ENCODE data around the gene SPATA31C1.
"Not testable (repeated sequence)": the region's sequence is repeated elsewhere in the genome, so short reads cannot be mapped to it uniquely, and the experiment has no call there.

Gene SPATA31C1

GRCh38 chr9:87938336-87938735, 20.6 kb downstream of the SPATA31C1 start:
- DNase-seq (ENCODE audit: low read depth) = not testable (repeated sequence)

- DNase-seq (ENCODE audit: low read depth) = not testable (repeated sequence)
These were observed 21.3 kb downstream of the SPATA31C1 start for GRCh38 chr9:87939096-87939495.

- no peak for DNase-seq (ENCODE audit: low read depth)
These were observed 26.3 kb downstream of the SPATA31C1 start for GRCh38 chr9:87944096-87944495.

GRCh38 chr9:87944682-87945081, 26.9 kb downstream of the SPATA31C1 start:
- no peak for DNase-seq (ENCODE audit: low read depth)

GRCh38 chr9:87950296-87950695, 32.5 kb downstream of the SPATA31C1 start:
- no peak for DNase-seq (ENCODE audit: low read depth)

- peak; percentile 48 for DNase-seq (ENCODE audit: low read depth)
These were observed 33.2 kb downstream of the SPATA31C1 start for GRCh38 chr9:87950765-87951488.

GRCh38 chr9:87954230-87954629, 36.5 kb downstream of the SPATA31C1 start:
- no peak for DNase-seq (ENCODE audit: low read depth)

GRCh38 chr9:87957839-87958238, 40.1 kb downstream of the SPATA31C1 start:
- no peak for DNase-seq (ENCODE audit: low read depth)

- no peak for DNase-seq (ENCODE audit: low read depth)
These were observed 40.8 kb downstream of the SPATA31C1 start for GRCh38 chr9:87958591-87958990.

- DNase-seq (ENCODE audit: low read depth) = peak; percentile 98
These were observed 42.3 kb downstream of the SPATA31C1 start for GRCh38 chr9:87959916-87960581.

GRCh38 chr9:87963770-87964169, 46.0 kb downstream of the SPATA31C1 start:
- DNase-seq (ENCODE audit: low read depth) = no peak

GRCh38 chr9:87964826-87965225, 47.1 kb downstream of the SPATA31C1 start:
- DNase-seq (ENCODE audit: low read depth) = no peak

- no peak for DNase-seq (ENCODE audit: low read depth)
These were observed 50.4 kb downstream of the SPATA31C1 start for GRCh38 chr9:87968155-87968554.

- no peak for DNase-seq (ENCODE audit: low read depth)
These were observed 52.8 kb downstream of the SPATA31C1 start for GRCh38 chr9:87970602-87971001.

- DNase-seq (ENCODE audit: low read depth) = no peak
These were observed 55.4 kb downstream of the SPATA31C1 start for GRCh38 chr9:87973122-87973521.

All from amniotic epithelial cell (primary cell).